ENCODE results near the gene TEF. TPM values are rescaled to one million over a fixed set of nuclear protein-coding genes. Genes with fewer than 3 reads are reported as not detected.
A peak's percentile ranks its signal among the peaks of the same experiment; 100 is the strongest.

TEF gene
- total RNA-seq, 1 experiment from 2014 or later, result 12.0 TPM

DNA sequence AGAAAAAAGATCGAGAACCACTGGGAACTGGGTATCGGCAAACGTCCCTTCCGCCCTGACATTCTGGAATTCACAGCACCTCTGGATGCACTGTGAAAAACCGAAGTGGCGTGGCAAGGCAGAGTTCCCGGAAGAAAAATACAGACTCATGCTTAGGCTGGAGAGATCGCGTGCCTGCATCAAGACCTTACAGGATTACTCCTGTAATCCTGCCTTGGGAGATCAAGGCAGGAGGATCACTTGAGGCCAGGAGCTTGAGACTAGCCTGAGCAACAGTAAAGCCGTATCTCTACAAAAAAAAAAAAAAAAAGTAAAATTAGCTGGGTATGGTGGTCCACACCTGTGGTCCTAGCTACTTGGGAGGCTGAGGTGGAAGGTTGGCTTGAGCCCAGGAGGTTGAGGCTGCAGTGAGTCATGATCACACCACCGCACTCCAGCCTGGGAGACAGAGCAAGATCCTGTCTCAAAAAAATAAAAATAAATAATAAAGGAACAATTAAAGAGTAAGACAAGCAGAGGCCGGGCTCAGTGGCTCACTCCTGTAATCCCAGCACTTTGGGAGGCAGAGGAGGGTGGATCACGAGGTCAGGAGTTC lies 19.9 kb upstream of the TEF start:
- ATAC-seq, result no peak
- no peak overlapping the region for H3K4me3 Mint-ChIP-seq
- no peaks in the 10 kb centered on the region for H3K27me3 Mint-ChIP-seq (ENCODE audit: low read depth)
- DNase-seq (ENCODE audit: low spot score), result no peak
- H3K9me3 Mint-ChIP-seq, result no peaks in the 10 kb centered on the region
- CTCF ChIA-PET, result interaction anchor here (0.8 to 2.0 kb wide), 5 partner anchors 42 to 124 kb away, joined by 3 to 9 read pairs (median 4); partner anchors contain the start of gene ZC3H7B
- TF ChIP-seq ZNF138 (CRISPR knock-in tag; conservative IDR thresholded peaks at IDR 0.05) (no peak), FOXJ3 (CRISPR knock-in tag; IDR thresholded peaks at IDR 0.05; ENCODE audit: borderline replicate concordance) (no peak), NFYB (CRISPR knock-in tag; conservative IDR thresholded peaks at IDR 0.05; ENCODE audit: low read depth) (no peak), JUN (CRISPR knock-in tag; IDR thresholded peaks at IDR 0.05) (no peak), ESRRA (CRISPR knock-in tag; IDR thresholded peaks at IDR 0.05; ENCODE audit: borderline replicate concordance) (no peak), ZBTB21 (CRISPR knock-in tag; IDR thresholded peaks at IDR 0.05; ENCODE audit: borderline replicate concordance) (no peak), CREM (CRISPR knock-in tag; IDR thresholded peaks at IDR 0.05) (no peak), TP53 (CRISPR knock-in tag; IDR thresholded peaks at IDR 0.05) (no peak), ZNF317 (CRISPR knock-in tag; IDR thresholded peaks at IDR 0.05; ENCODE audit: borderline replicate concordance, low read depth) (no peak), ATF1 (CRISPR knock-in tag; IDR thresholded peaks at IDR 0.05) (no peak), GTF2I (CRISPR knock-in tag; conservative IDR thresholded peaks at IDR 0.05) (no peak)
- TF ChIP-seq, protein P1, sequence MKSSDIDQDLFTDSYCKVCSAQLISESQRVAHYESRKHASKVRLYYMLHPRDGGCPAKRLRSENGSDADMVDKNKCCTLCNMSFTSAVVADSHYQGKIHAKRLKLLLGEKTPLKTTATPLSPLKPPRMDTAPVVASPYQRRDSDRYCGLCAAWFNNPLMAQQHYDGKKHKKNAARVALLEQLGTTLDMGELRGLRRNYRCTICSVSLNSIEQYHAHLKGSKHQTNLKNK (CRISPR knock-in tag; IDR thresholded peaks at IDR 0.05), result no peak
- TF ChIP-seq, protein P2, sequence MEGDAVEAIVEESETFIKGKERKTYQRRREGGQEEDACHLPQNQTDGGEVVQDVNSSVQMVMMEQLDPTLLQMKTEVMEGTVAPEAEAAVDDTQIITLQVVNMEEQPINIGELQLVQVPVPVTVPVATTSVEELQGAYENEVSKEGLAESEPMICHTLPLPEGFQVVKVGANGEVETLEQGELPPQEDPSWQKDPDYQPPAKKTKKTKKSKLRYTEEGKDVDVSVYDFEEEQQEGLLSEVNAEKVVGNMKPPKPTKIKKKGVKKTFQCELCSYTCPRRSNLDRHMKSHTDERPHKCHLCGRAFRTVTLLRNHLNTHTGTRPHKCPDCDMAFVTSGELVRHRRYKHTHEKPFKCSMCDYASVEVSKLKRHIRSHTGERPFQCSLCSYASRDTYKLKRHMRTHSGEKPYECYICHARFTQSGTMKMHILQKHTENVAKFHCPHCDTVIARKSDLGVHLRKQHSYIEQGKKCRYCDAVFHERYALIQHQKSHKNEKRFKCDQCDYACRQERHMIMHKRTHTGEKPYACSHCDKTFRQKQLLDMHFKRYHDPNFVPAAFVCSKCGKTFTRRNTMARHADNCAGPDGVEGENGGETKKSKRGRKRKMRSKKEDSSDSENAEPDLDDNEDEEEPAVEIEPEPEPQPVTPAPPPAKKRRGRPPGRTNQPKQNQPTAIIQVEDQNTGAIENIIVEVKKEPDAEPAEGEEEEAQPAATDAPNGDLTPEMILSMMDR (IDR thresholded peaks at IDR 0.05), result no peak
- TF ChIP-seq, protein P3, sequence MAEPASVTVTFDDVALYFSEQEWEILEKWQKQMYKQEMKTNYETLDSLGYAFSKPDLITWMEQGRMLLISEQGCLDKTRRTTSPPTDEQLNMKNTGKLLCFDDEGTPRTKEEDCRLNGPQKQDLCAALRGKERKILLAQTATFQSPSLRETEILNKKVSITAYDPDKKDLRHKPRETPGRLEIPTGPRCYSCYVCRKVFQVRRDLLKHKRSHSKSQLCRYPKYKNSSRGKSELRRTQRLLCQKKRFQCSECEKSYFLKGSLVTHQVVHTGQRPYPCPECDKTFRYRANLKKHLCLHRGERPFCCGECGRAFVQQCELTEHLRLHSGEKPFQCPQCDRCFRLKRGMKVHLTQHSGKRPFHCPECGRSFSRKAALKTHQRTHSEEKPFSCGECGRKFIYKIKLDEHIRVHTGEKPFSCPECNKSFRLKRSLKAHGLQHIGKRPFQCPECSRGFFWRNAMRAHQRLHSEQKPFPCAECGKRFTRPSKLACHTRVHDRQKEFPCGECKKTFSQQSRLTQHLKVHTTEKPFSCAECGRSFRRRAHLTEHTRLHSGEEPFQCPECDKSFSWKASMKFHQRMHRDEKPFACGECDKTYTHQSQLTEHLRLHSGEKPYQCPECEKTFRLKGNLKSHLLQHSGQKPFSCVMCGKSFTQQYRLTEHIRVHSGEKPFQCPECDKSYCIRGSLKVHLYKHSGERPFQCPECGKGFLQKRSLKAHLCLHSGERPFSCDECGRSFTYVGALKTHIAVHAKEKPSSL (CRISPR knock-in tag; conservative IDR thresholded peaks at IDR 0.05), result no peak
- TF ChIP-seq, protein P4, sequence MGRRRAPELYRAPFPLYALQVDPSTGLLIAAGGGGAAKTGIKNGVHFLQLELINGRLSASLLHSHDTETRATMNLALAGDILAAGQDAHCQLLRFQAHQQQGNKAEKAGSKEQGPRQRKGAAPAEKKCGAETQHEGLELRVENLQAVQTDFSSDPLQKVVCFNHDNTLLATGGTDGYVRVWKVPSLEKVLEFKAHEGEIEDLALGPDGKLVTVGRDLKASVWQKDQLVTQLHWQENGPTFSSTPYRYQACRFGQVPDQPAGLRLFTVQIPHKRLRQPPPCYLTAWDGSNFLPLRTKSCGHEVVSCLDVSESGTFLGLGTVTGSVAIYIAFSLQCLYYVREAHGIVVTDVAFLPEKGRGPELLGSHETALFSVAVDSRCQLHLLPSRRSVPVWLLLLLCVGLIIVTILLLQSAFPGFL (CRISPR knock-in tag; IDR thresholded peaks at IDR 0.05; ENCODE audit: borderline replicate concordance), result no peak
- TF ChIP-seq, protein P5, sequence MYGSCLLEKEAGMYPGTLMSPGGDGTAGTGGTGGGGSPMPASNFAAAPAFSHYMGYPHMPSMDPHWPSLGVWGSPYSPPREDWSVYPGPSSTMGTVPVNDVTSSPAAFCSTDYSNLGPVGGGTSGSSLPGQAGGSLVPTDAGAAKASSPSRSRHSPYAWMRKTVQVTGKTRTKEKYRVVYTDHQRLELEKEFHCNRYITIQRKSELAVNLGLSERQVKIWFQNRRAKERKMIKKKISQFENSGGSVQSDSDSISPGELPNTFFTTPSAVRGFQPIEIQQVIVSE (CRISPR knock-in tag; IDR thresholded peaks at IDR 0.05; ENCODE audit: borderline replicate concordance), result no peak
- TF ChIP-seq, protein P6, sequence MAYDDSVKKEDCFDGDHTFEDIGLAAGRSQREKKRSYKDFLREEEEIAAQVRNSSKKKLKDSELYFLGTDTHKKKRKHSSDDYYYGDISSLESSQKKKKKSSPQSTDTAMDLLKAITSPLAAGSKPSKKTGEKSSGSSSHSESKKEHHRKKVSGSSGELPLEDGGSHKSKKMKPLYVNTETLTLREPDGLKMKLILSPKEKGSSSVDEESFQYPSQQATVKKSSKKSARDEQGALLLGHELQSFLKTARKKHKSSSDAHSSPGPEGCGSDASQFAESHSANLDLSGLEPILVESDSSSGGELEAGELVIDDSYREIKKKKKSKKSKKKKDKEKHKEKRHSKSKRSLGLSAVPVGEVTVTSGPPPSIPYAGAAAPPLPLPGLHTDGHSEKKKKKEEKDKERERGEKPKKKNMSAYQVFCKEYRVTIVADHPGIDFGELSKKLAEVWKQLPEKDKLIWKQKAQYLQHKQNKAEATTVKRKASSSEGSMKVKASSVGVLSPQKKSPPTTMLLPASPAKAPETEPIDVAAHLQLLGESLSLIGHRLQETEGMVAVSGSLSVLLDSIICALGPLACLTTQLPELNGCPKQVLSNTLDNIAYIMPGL (CRISPR knock-in tag; IDR thresholded peaks at IDR 0.05), result no peak
- POLR2A ChIA-PET, result interaction anchor here (1.7 kb wide), 1 partner anchor 20 kb away, joined by 5 read pairs; the partner anchor contains the start of gene TEF
- H3K36me3 Mint-ChIP-seq, result peaks cover 2% of the 10 kb centered on the region; the same call in 1 of the 2 replicates
- peaks cover 18% of the 10 kb centered on the region for H3K4me1 Mint-ChIP-seq
- peak overlapping the region; percentile 74; the same call in 1 of the 2 replicates for H3K27ac Mint-ChIP-seq

Data from WTC11 (cell line).